ENCODE data around the gene STK38L. TPM values are rescaled to one million over a fixed set of nuclear protein-coding genes. Genes with fewer than 3 reads are reported as not detected.

The STK38L gene
- total and polyA plus RNA-seq, 12 donors, result 10.2 to 298 (median 21.0) TPM

DNA sequence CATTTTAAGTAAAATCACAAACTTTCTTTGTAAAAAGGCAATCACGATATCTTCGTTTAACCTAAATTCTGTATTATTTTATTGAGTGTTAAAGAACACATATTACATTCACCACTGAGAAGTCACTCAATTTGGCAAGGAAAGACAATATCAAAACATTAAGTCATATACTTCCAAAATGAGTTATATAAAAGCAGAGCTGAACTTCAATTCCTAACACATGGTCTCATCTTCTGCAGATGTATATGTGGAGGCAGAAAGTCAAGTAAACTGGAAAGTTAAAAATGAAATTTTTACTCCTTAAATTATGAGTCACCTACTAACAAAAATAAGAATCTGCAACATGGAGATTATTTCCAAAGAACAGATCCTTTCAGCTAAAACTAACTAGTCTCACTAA is 117.3 kb downstream of the STK38L start:
- no peaks in the 10 kb centered on the region for H3K9me3 ChIP-seq (replicated peaks in 1 of 3)
- no peaks in the 10 kb centered on the region for H3K4me1 ChIP-seq (replicated peaks in 1 of 2)
- TF ChIP-seq, protein P1, sequence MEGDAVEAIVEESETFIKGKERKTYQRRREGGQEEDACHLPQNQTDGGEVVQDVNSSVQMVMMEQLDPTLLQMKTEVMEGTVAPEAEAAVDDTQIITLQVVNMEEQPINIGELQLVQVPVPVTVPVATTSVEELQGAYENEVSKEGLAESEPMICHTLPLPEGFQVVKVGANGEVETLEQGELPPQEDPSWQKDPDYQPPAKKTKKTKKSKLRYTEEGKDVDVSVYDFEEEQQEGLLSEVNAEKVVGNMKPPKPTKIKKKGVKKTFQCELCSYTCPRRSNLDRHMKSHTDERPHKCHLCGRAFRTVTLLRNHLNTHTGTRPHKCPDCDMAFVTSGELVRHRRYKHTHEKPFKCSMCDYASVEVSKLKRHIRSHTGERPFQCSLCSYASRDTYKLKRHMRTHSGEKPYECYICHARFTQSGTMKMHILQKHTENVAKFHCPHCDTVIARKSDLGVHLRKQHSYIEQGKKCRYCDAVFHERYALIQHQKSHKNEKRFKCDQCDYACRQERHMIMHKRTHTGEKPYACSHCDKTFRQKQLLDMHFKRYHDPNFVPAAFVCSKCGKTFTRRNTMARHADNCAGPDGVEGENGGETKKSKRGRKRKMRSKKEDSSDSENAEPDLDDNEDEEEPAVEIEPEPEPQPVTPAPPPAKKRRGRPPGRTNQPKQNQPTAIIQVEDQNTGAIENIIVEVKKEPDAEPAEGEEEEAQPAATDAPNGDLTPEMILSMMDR (IDR thresholded peaks at IDR 0.05), result no peak
- no peak for TF ChIP-seq POLR2A (IDR thresholded peaks at IDR 0.05)
- intact Hi-C loops (cut with DNase I), result no loop called here
- no peak for DNase-seq
- WGBS, 4 donors, result 87 to 91% (median 88%) methylated on average over 2 of the region's 2 CpGs
- no peak overlapping the region for H3K27ac ChIP-seq
- no peaks in the 10 kb centered on the region for H3K36me3 ChIP-seq (replicated peaks in 1 of 2)
- no peak overlapping the region for H3K4me3 ChIP-seq
- H3K27me3 ChIP-seq, result no peaks in the 10 kb centered on the region

DNA sequence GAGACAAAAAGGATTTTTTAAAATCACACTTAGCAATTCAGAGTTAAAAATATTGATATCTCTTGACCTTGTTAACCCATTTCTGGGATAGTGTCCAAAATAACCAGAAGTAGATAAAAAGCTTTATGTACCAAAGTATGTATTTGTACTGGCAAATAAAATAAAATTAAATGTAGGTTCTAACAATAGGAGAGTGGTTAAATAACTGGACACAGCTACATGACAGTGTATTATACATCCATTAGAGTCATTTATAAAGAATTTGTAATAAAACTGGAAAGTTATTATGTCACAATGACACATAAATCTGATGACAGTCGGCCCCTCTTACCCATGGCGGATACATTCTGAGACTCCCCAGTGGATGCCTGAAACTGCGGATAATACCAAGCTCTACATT is 122.5 kb downstream of the STK38L start:
- Histone ChIP-seq H3K4me3 (no peak overlapping the region), H3K27ac (no peak overlapping the region), H3K9me3 (replicated peaks in 1 of 3) (no peaks in the 10 kb centered on the region), H3K4me1 (replicated peaks in 1 of 2) (no peaks in the 10 kb centered on the region), H3K27me3 (no peaks in the 10 kb centered on the region), H3K36me3 (replicated peaks in 1 of 2) (no peaks in the 10 kb centered on the region)
- DNase-seq, result no peak
- 57 to 76% (median 63%) methylated on average over 3 of the region's 3 CpGs for WGBS, 4 donors
- TF ChIP-seq, protein P1 (IDR thresholded peaks at IDR 0.05), result no peak
- no peak for TF ChIP-seq POLR2A (IDR thresholded peaks at IDR 0.05)
- intact Hi-C loops (cut with DNase I), result no loop called here

DNA sequence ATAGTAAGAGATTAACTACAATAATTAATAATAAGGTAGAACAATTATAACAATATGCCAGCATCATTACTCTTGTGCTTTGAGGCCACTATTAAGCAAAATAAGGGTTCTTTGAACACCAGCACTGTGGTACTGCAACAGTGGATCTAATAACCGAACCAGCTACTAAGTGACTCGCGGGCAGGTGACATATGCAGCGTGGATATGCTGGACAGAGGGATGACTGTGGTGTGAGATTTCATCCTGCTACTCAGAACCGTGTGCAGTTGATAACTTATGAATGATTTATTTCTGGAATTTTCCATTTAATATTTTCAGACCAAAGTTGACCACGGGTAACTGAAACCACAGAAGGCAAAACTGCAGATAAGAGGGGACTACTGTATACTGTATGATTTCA is 123.0 kb downstream of the STK38L start:
- intact Hi-C loops (cut with DNase I), result no loop called here
- TF ChIP-seq, protein P1 (IDR thresholded peaks at IDR 0.05), result no peak
- TF ChIP-seq POLR2A (IDR thresholded peaks at IDR 0.05), result no peak
- Histone ChIP-seq H3K4me3 (no peak overlapping the region), H3K36me3 (replicated peaks in 1 of 2) (no peaks in the 10 kb centered on the region), H3K27ac (no peak overlapping the region), H3K4me1 (replicated peaks in 1 of 2) (no peaks in the 10 kb centered on the region), H3K27me3 (no peaks in the 10 kb centered on the region), H3K9me3 (replicated peaks in 1 of 3) (no peaks in the 10 kb centered on the region)
- WGBS, 4 donors, result 75 to 82% (median 79%) methylated on average over 6 of the region's 6 CpGs
- DNase-seq, result no peak

Other genes starting within 250 kb of the STK38L start
- 100 to 1,000 TPM in 1 of 9 donors, 10 to 100 TPM in 8; 37.7 to 197 (median 87.6) TPM for gene TM7SF3, start 229.9 kb upstream of the STK38L start, total RNA-seq
- gene TM7SF3, start 229.9 kb upstream of the STK38L start, polyA plus RNA-seq, result 10 to 100 TPM; 12.3 to 64.0 (median 29.4) TPM
- 100 to 1,000 TPM in 1 of 9 donors, 10 to 100 TPM in 8; 40.2 to 111 (median 66.1) TPM for gene MED21, start 221.7 kb upstream of the STK38L start, total RNA-seq
- gene MED21, start 221.7 kb upstream of the STK38L start, polyA plus RNA-seq, result 10 to 100 TPM; 41.2 to 84.1 (median 42.8) TPM
- not detected for gene C12orf71, start 161.7 kb upstream of the STK38L start, total RNA-seq
- gene C12orf71, start 161.7 kb upstream of the STK38L start, polyA plus RNA-seq, result not detected
- 1 to 10 TPM in 5 of 9 donors, under 1 TPM in 4; 0.40 to 2.5 (median 1.3) TPM for gene BMAL2, start 88.5 kb downstream of the STK38L start, total RNA-seq
- gene BMAL2, start 88.5 kb downstream of the STK38L start, polyA plus RNA-seq, result 1 to 10 TPM in 1 of 3 donors, under 1 TPM in 2; 0.40 to 1.7 (median 0.51) TPM
- under 1 TPM in 2 of 9 donors, not detected in 7; 0.42 to 0.54 TPM for gene SMCO2, start 202.4 kb downstream of the STK38L start, total RNA-seq
- under 1 TPM in 2 of 3 donors, not detected in 1; 0.57 to 0.88 TPM for gene SMCO2, start 202.4 kb downstream of the STK38L start, polyA plus RNA-seq

Measured in adrenal gland (tissue), 12 donors.